ENCODE results near the gene FSIP1.

DNA sequence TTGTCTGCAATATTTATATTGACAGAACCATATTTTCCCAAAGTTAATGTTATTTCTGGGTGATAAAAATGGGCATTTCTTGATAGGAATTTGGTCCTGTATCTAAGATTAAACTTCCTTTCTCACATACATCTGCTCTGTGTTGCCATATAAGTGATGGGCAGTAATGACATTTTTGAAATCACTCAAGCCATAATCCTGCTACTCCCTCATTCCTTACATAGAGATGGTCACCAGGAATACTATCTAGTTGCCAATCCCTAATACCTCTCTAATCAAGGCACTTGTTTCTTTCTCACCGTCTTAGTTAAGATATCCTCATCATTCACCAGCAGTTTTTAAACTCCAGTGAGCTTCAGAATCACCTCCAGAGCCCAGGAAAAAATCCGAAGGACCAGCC lies 68.4 kb downstream of the FSIP1 start:
- TF ChIP-seq, protein P1, sequence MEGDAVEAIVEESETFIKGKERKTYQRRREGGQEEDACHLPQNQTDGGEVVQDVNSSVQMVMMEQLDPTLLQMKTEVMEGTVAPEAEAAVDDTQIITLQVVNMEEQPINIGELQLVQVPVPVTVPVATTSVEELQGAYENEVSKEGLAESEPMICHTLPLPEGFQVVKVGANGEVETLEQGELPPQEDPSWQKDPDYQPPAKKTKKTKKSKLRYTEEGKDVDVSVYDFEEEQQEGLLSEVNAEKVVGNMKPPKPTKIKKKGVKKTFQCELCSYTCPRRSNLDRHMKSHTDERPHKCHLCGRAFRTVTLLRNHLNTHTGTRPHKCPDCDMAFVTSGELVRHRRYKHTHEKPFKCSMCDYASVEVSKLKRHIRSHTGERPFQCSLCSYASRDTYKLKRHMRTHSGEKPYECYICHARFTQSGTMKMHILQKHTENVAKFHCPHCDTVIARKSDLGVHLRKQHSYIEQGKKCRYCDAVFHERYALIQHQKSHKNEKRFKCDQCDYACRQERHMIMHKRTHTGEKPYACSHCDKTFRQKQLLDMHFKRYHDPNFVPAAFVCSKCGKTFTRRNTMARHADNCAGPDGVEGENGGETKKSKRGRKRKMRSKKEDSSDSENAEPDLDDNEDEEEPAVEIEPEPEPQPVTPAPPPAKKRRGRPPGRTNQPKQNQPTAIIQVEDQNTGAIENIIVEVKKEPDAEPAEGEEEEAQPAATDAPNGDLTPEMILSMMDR (IDR thresholded peaks at IDR 0.05), result no peak
- TF ChIP-seq EP300 (IDR thresholded peaks at IDR 0.05), result no peak

Measured in tibial nerve (tissue), 4 donors.